ENCODE results near the gene HSD17B12. TPM values are rescaled to one million over a fixed set of nuclear protein-coding genes. Genes with fewer than 3 reads are reported as not detected.

HSD17B12 gene
- total RNA-seq, 1 donor from 2014 or later, result 40.7 TPM

Small RNAs within 50 kb of the gene (small RNA-seq; reads per million reads assigned to genes)
- gene PHBP2 (not detected), gene RPL23AP63 (not detected)

Other genes starting within 250 kb of the HSD17B12 start
- gene ALKBH3, start 200.1 kb downstream of the HSD17B12 start, total RNA-seq, result 25.6 TPM